ENCODE measurements around the gene PDE6B.
"Not testable (repeated sequence)": the region's sequence is repeated elsewhere in the genome, so short reads cannot be mapped to it uniquely, and the experiment has no call there.

Gene PDE6B

GRCh38 chr4:636628-637159 is 11.3 kb downstream of the PDE6B start:
- Histone ChIP-seq H3K27me3 (ENCODE audit: control insufficient read depth in 1 of 2, insufficient read depth in 2 of 2, low read length in 2 of 2) (no peaks in the 10 kb centered on the region), H3K4me3 (ENCODE audit: low read depth in 1 of 2, low read length in 2 of 2) (no peak overlapping the region), H3K36me3 (ENCODE audit: control insufficient read depth in 1 of 2, insufficient read depth in 2 of 2, low read length in 2 of 2) (no peaks in the 10 kb centered on the region), H3K27ac (ENCODE audit: low read depth, low read length) (no peak overlapping the region), H3K9ac (ENCODE audit: low read depth in 1 of 2, low read length in 2 of 2) (no peak overlapping the region), H3K4me1 (ENCODE audit: control insufficient read depth in 1 of 2, insufficient read depth in 2 of 2, low read length in 2 of 2) (no peaks in the 10 kb centered on the region), H3K9me3 (ENCODE audit: control insufficient read depth in 1 of 2, low read length in 2 of 2) (peaks cover 3 to 7% of the 10 kb centered on the region in 2 donors)

GRCh38 chr4:637536-638280 is 12.3 kb downstream of the PDE6B start:
- Histone ChIP-seq H3K4me3 (ENCODE audit: low read depth in 1 of 2, low read length in 2 of 2) (no peak overlapping the region), H3K4me1 (ENCODE audit: control insufficient read depth in 1 of 2, insufficient read depth in 2 of 2, low read length in 2 of 2) (no peaks in the 10 kb centered on the region), H3K27me3 (ENCODE audit: control insufficient read depth in 1 of 2, insufficient read depth in 2 of 2, low read length in 2 of 2) (no peaks in the 10 kb centered on the region), H3K9ac (ENCODE audit: low read depth in 1 of 2, low read length in 2 of 2) (no peak overlapping the region), H3K36me3 (ENCODE audit: control insufficient read depth in 1 of 2, insufficient read depth in 2 of 2, low read length in 2 of 2) (no peaks in the 10 kb centered on the region), H3K27ac (ENCODE audit: low read depth, low read length) (no peak overlapping the region), H3K9me3 (ENCODE audit: control insufficient read depth in 1 of 2, low read length in 2 of 2) (no peaks in the 10 kb centered on the region)

GRCh38 chr4:642366-642765 is 17.0 kb downstream of the PDE6B start:
- H3K27ac ChIP-seq (ENCODE audit: low read depth, low read length); H3K4me1 ChIP-seq (ENCODE audit: control insufficient read depth in 1 of 2, insufficient read depth in 2 of 2, low read length in 2 of 2); H3K36me3 ChIP-seq (ENCODE audit: control insufficient read depth in 1 of 2, insufficient read depth in 2 of 2, low read length in 2 of 2); H3K27me3 ChIP-seq (ENCODE audit: control insufficient read depth in 1 of 2, insufficient read depth in 2 of 2, low read length in 2 of 2); H3K9ac ChIP-seq (ENCODE audit: low read depth in 1 of 2, low read length in 2 of 2); H3K9me3 ChIP-seq (ENCODE audit: control insufficient read depth in 1 of 2, low read length in 2 of 2); H3K4me3 ChIP-seq (ENCODE audit: low read depth in 1 of 2, low read length in 2 of 2): not testable (repeated sequence)

- no peak overlapping the region for H3K27ac ChIP-seq (ENCODE audit: low read depth, low read length)
- no peak overlapping the region for H3K4me3 ChIP-seq (ENCODE audit: low read depth in 1 of 2, low read length in 2 of 2)
- H3K27me3 ChIP-seq (ENCODE audit: control insufficient read depth in 1 of 2, insufficient read depth in 2 of 2, low read length in 2 of 2), result peaks cover 11 to 19% of the 10 kb centered on the region in 2 donors
- no peaks in the 10 kb centered on the region for H3K9me3 ChIP-seq (ENCODE audit: control insufficient read depth in 1 of 2, low read length in 2 of 2)
- H3K36me3 ChIP-seq (ENCODE audit: control insufficient read depth in 1 of 2, insufficient read depth in 2 of 2, low read length in 2 of 2), result no peaks in the 10 kb centered on the region
- H3K9ac ChIP-seq (ENCODE audit: low read depth in 1 of 2, low read length in 2 of 2), result no peak overlapping the region
- no peaks in the 10 kb centered on the region for H3K4me1 ChIP-seq (ENCODE audit: control insufficient read depth in 1 of 2, insufficient read depth in 2 of 2, low read length in 2 of 2)
Observed at GRCh38 chr4:646460-646859, 21.1 kb downstream of the PDE6B start.

- no peaks in the 10 kb centered on the region for H3K36me3 ChIP-seq (ENCODE audit: control insufficient read depth in 1 of 2, insufficient read depth in 2 of 2, low read length in 2 of 2)
- H3K4me1 ChIP-seq (ENCODE audit: control insufficient read depth in 1 of 2, insufficient read depth in 2 of 2, low read length in 2 of 2), result no peaks in the 10 kb centered on the region
- H3K4me3 ChIP-seq (ENCODE audit: low read depth in 1 of 2, low read length in 2 of 2), result no peak overlapping the region
- peaks cover 14 to 24% of the 10 kb centered on the region in 2 donors for H3K27me3 ChIP-seq (ENCODE audit: control insufficient read depth in 1 of 2, insufficient read depth in 2 of 2, low read length in 2 of 2)
- no peak overlapping the region for H3K9ac ChIP-seq (ENCODE audit: low read depth in 1 of 2, low read length in 2 of 2)
- no peaks in the 10 kb centered on the region for H3K9me3 ChIP-seq (ENCODE audit: control insufficient read depth in 1 of 2, low read length in 2 of 2)
- H3K27ac ChIP-seq (ENCODE audit: low read depth, low read length), result no peak overlapping the region
Observed at GRCh38 chr4:647481-647880, 22.1 kb downstream of the PDE6B start.

GRCh38 chr4:648579-649292 is 23.4 kb downstream of the PDE6B start:
- Histone ChIP-seq H3K4me3 (ENCODE audit: low read depth in 1 of 2, low read length in 2 of 2) (no peak overlapping the region), H3K4me1 (ENCODE audit: control insufficient read depth in 1 of 2, insufficient read depth in 2 of 2, low read length in 2 of 2) (no peaks in the 10 kb centered on the region), H3K36me3 (ENCODE audit: control insufficient read depth in 1 of 2, insufficient read depth in 2 of 2, low read length in 2 of 2) (no peaks in the 10 kb centered on the region), H3K27ac (ENCODE audit: low read depth, low read length) (no peak overlapping the region), H3K9me3 (ENCODE audit: control insufficient read depth in 1 of 2, low read length in 2 of 2) (no peaks in the 10 kb centered on the region), H3K9ac (ENCODE audit: low read depth in 1 of 2, low read length in 2 of 2) (no peak overlapping the region), H3K27me3 (ENCODE audit: control insufficient read depth in 1 of 2, insufficient read depth in 2 of 2, low read length in 2 of 2) (peaks cover 14 to 24% of the 10 kb centered on the region in 2 donors)

GRCh38 chr4:649293-649625 is 23.9 kb downstream of the PDE6B start:
- Histone ChIP-seq H3K27me3 (ENCODE audit: control insufficient read depth in 1 of 2, insufficient read depth in 2 of 2, low read length in 2 of 2) (peaks cover 14 to 24% of the 10 kb centered on the region in 2 donors), H3K4me3 (ENCODE audit: low read depth in 1 of 2, low read length in 2 of 2) (no peak overlapping the region), H3K9ac (ENCODE audit: low read depth in 1 of 2, low read length in 2 of 2) (no peak overlapping the region), H3K27ac (ENCODE audit: low read depth, low read length) (no peak overlapping the region), H3K9me3 (ENCODE audit: control insufficient read depth in 1 of 2, low read length in 2 of 2) (no peaks in the 10 kb centered on the region), H3K36me3 (ENCODE audit: control insufficient read depth in 1 of 2, insufficient read depth in 2 of 2, low read length in 2 of 2) (no peaks in the 10 kb centered on the region), H3K4me1 (ENCODE audit: control insufficient read depth in 1 of 2, insufficient read depth in 2 of 2, low read length in 2 of 2) (no peaks in the 10 kb centered on the region)

GRCh38 chr4:649751-650310 is 24.5 kb downstream of the PDE6B start:
- Histone ChIP-seq H3K36me3 (ENCODE audit: control insufficient read depth in 1 of 2, insufficient read depth in 2 of 2, low read length in 2 of 2) (no peaks in the 10 kb centered on the region), H3K4me3 (ENCODE audit: low read depth in 1 of 2, low read length in 2 of 2) (no peak overlapping the region), H3K9ac (ENCODE audit: low read depth in 1 of 2, low read length in 2 of 2) (no peak overlapping the region), H3K4me1 (ENCODE audit: control insufficient read depth in 1 of 2, insufficient read depth in 2 of 2, low read length in 2 of 2) (no peaks in the 10 kb centered on the region), H3K27ac (ENCODE audit: low read depth, low read length) (no peak overlapping the region), H3K9me3 (ENCODE audit: control insufficient read depth in 1 of 2, low read length in 2 of 2) (no peaks in the 10 kb centered on the region), H3K27me3 (ENCODE audit: control insufficient read depth in 1 of 2, insufficient read depth in 2 of 2, low read length in 2 of 2) (peaks cover 14 to 24% of the 10 kb centered on the region in 2 donors)

- H3K4me3 ChIP-seq (ENCODE audit: low read depth in 1 of 2, low read length in 2 of 2), result no peak overlapping the region
- no peak overlapping the region for H3K27ac ChIP-seq (ENCODE audit: low read depth, low read length)
- H3K36me3 ChIP-seq (ENCODE audit: control insufficient read depth in 1 of 2, insufficient read depth in 2 of 2, low read length in 2 of 2), result no peaks in the 10 kb centered on the region
- no peaks in the 10 kb centered on the region for H3K9me3 ChIP-seq (ENCODE audit: control insufficient read depth in 1 of 2, low read length in 2 of 2)
- H3K4me1 ChIP-seq (ENCODE audit: control insufficient read depth in 1 of 2, insufficient read depth in 2 of 2, low read length in 2 of 2), result no peaks in the 10 kb centered on the region
- H3K27me3 ChIP-seq (ENCODE audit: control insufficient read depth in 1 of 2, insufficient read depth in 2 of 2, low read length in 2 of 2), result peaks cover 14 to 24% of the 10 kb centered on the region in 2 donors
- no peak overlapping the region for H3K9ac ChIP-seq (ENCODE audit: low read depth in 1 of 2, low read length in 2 of 2)
Observed at GRCh38 chr4:650461-650860, 25.1 kb downstream of the PDE6B start.

All from duodenal mucosa (tissue), 2 donors.